ENCODE measurements around the gene CNTN1. TPM values are rescaled to one million over a fixed set of nuclear protein-coding genes. Genes with fewer than 3 reads are reported as not detected.

The CNTN1 gene
- total and polyA plus RNA-seq, 9 of the 15 experiments (the other 6 are each of a cell fraction or from before 2014, with no cell fraction given) = 0.16 TPM; not detected in 8

DNA sequence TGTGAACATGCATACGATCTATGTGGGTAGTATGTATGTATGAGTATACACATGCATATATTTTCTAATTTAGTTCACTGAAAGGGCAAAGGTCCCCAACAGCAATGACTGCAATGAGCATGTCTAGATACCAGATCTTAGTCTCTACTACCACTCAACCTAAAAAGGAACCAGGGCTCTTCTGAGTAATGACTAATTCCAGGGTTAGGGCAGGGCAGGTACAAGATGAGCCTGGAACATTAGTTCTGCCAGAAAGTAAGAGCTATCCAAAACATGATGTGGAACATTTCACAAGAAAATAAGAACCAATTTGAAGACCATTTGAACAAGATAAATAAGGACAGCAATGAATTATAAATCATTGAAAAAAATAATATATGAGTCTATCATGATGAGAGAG, 404.6 kb downstream of the CNTN1 start:
- BruUV-seq (replicated peaks) = no TSS peak
- Histone ChIP-seq H3K36me3 (ENCODE audit: control insufficient read depth, insufficient read depth, low read length) (no peaks in the 10 kb centered on the region), H3K4me2 (ENCODE audit: insufficient read depth, low read length) (no peak overlapping the region), H3K27ac (ENCODE audit: extremely low read depth, low read depth, low read length) (no peak overlapping the region), H4K20me1 (replicated peaks; ENCODE audit: control insufficient read depth, insufficient read depth, low read length) (no peaks in the 10 kb centered on the region), H3K79me2 (ENCODE audit: control insufficient read depth, insufficient read depth, low read length) (no peaks in the 10 kb centered on the region), H3K27me3 (ENCODE audit: control insufficient read depth in 2 of 2, insufficient read depth in 2 of 2, low read length in 2 of 2) (no peaks in the 10 kb centered on the region), H3K4me1 (replicated peaks in 1 of 2; ENCODE audit: control insufficient read depth in 2 of 2, insufficient read depth in 2 of 2, low read length in 2 of 2) (no peaks in the 10 kb centered on the region), H3K9me1 (ENCODE audit: control insufficient read depth, insufficient read depth, low read length) (no peaks in the 10 kb centered on the region), H2AFZ (ENCODE audit: low read depth, low read length) (no peak overlapping the region), H3K4me3 (no peak overlapping the region), H3K9me3 (replicated peaks; ENCODE audit: control insufficient read depth, insufficient read depth, low read depth, low read length) (no peaks in the 10 kb centered on the region), H3K9ac (ENCODE audit: insufficient read depth in 1 of 2, low read depth in 2 of 2, low read length in 2 of 2) (no peak overlapping the region)
- no peak for ATAC-seq
- in situ Hi-C loops (cut with MboI) = no loop called here
- FAIRE-seq = no peak
- 0% methylated on average over 1 of the region's 1 CpG for WGBS (ENCODE audit: insufficient coverage, low coverage, missing lambda C conversion rate)
- no peak for DNase-seq (ENCODE audit: extremely low read depth in 1 of 4, low spot score in 3 of 4)
- ChIA-PET CTCF (ENCODE audit: low intra/inter-chr PET ratio) (no interaction called here), POLR2A (no interaction called here)
- intact Hi-C loops (cut with micrococcal nuclease) = no loop called here
- TF ChIP-seq ZNF354B (CRISPR knock-in tag; IDR thresholded peaks at IDR 0.05) (no peak), SREBF1 (IDR thresholded peaks at IDR 0.05; ENCODE audit: borderline replicate concordance, low read depth, low read length) (no peak), CHD2 (IDR thresholded peaks at IDR 0.05; ENCODE audit: low read depth, low read length) (no peak), JUN (IDR thresholded peaks at IDR 0.05; ENCODE audit: borderline replicate concordance, low read depth, low read length) (no peak), JUN (CRISPR knock-in tag; IDR thresholded peaks at IDR 0.05; ENCODE audit: borderline replicate concordance) (no peak), L3MBTL2 (IDR thresholded peaks at IDR 0.05) (no peak), CREBBP (IDR thresholded peaks at IDR 0.05; ENCODE audit: low read depth, low read length) (no peak), PTRF (tag; IDR thresholded peaks at IDR 0.05) (no peak), NFATC3 (IDR thresholded peaks at IDR 0.05) (no peak), SLC30A9 (CRISPR knock-in tag; IDR thresholded peaks at IDR 0.05) (no peak), MYBL2 (IDR thresholded peaks at IDR 0.05; ENCODE audit: low read depth) (no peak), MYBL2 (CRISPR knock-in tag; IDR thresholded peaks at IDR 0.05; ENCODE audit: borderline replicate concordance) (no peak), TFAM (CRISPR knock-in tag; conservative IDR thresholded peaks at IDR 0.05) (no peak), GABPA (tag; conservative IDR thresholded peaks at IDR 0.05; ENCODE audit: low read depth) (no peak), ZNF274 (IDR thresholded peaks at IDR 0.05; ENCODE audit: borderline replicate concordance, low read depth, low read length) (no peak), NONO (IDR thresholded peaks at IDR 0.05; ENCODE audit: low read depth in 2 of 2, low read length in 1 of 2) (no peak), GTF2E2 (tag; IDR thresholded peaks at IDR 0.05) (no peak), ETV1 (tag; conservative IDR thresholded peaks at IDR 0.05; ENCODE audit: low read depth) (no peak)
- TF ChIP-seq, protein P1, sequence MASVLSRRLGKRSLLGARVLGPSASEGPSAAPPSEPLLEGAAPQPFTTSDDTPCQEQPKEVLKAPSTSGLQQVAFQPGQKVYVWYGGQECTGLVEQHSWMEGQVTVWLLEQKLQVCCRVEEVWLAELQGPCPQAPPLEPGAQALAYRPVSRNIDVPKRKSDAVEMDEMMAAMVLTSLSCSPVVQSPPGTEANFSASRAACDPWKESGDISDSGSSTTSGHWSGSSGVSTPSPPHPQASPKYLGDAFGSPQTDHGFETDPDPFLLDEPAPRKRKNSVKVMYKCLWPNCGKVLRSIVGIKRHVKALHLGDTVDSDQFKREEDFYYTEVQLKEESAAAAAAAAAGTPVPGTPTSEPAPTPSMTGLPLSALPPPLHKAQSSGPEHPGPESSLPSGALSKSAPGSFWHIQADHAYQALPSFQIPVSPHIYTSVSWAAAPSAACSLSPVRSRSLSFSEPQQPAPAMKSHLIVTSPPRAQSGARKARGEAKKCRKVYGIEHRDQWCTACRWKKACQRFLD (CRISPR knock-in tag; IDR thresholded peaks at IDR 0.05) = no peak
- TF ChIP-seq, protein P2, sequence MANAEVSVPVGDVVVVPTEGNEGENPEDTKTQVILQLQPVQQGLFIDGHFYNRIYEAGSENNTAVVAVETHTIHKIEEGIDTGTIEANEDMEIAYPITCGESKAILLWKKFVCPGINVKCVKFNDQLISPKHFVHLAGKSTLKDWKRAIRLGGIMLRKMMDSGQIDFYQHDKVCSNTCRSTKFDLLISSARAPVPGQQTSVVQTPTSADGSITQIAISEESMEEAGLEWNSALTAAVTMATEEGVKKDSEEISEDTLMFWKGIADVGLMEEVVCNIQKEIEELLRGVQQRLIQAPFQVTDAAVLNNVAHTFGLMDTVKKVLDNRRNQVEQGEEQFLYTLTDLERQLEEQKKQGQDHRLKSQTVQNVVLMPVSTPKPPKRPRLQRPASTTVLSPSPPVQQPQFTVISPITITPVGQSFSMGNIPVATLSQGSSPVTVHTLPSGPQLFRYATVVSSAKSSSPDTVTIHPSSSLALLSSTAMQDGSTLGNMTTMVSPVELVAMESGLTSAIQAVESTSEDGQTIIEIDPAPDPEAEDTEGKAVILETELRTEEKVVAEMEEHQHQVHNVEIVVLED (CRISPR knock-in tag; IDR thresholded peaks at IDR 0.05) = no peak
- TF ChIP-seq, protein P3, sequence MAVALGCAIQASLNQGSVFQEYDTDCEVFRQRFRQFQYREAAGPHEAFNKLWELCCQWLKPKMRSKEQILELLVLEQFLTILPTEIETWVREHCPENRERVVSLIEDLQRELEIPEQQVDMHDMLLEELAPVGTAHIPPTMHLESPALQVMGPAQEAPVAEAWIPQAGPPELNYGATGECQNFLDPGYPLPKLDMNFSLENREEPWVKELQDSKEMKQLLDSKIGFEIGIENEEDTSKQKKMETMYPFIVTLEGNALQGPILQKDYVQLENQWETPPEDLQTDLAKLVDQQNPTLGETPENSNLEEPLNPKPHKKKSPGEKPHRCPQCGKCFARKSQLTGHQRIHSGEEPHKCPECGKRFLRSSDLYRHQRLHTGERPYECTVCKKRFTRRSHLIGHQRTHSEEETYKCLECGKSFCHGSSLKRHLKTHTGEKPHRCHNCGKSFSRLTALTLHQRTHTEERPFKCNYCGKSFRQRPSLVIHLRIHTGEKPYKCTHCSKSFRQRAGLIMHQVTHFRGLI (CRISPR knock-in tag; IDR thresholded peaks at IDR 0.05) = no peak
